AG09319 (cell line): ENCODE results near the gene SRPK1.

Experiments used
- DNase-seq: peaks from one replicate; pipeline ENCODE4 v3.0.0-alpha.2; 2010; ENCODE audit warnings: low read depth; ENCODE audit errors: extremely low read depth
- TF ChIP-seq, protein P1 (sequence below): IDR thresholded peaks from 2 replicates; pipeline ENCODE4 v1.5.1; 2011; ENCODE audit warnings: low read depth, mild to moderate bottlenecking, inconsistent platforms, low read length, moderate library complexity

Gene SRPK1

DNA sequence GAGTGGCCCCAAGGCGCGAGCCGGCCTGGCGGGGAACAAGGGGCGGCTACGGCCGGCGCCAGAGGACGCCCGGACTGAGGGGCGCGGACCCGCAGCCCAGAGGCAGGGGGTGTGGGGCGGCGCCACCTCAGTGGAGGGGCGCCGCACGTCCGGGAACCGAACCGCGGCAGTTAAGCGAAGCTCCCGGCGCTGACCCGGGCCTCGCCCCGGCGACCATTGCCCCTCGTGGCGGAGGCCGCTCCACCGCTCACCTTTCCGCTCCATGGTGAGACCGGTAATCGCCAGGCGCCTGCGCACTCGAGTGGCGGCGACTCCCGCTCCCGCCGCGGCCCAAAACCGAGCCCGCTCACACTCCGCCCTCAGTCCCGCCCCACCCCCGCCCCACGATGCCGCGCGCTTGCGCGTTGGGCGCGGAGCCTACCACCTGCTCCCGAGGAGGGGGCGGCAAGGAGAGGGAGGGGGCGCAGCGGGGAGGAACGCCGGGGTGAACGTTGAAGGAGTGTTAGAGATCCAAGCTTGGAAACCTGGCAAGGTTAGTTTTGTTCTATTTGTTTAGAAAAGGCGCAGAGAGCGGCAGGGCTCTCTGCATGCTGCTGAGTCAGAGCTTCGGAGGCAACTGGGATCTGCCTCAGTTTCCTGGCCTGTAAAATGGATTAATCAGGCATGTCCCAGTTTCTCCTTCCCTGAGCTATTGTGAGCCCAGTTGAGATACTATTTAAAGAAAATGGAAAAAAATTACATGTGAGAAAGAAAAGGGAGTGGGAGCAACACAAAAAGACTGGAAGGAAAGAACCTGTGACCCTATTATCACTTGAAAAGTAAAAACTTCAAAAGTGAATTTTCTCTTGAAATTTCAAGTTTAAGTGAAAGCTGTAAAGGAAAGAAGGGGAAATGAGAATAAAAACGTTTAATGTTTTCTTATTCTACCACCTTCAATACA, at the start of gene SRPK1:
Gene SRPK1, minus strand, starts transcription at position 306 of the 940 bp plus-strand sequence. Its CDS starts 42 bp downstream, at position 264.
- TF ChIP-seq, protein P1, sequence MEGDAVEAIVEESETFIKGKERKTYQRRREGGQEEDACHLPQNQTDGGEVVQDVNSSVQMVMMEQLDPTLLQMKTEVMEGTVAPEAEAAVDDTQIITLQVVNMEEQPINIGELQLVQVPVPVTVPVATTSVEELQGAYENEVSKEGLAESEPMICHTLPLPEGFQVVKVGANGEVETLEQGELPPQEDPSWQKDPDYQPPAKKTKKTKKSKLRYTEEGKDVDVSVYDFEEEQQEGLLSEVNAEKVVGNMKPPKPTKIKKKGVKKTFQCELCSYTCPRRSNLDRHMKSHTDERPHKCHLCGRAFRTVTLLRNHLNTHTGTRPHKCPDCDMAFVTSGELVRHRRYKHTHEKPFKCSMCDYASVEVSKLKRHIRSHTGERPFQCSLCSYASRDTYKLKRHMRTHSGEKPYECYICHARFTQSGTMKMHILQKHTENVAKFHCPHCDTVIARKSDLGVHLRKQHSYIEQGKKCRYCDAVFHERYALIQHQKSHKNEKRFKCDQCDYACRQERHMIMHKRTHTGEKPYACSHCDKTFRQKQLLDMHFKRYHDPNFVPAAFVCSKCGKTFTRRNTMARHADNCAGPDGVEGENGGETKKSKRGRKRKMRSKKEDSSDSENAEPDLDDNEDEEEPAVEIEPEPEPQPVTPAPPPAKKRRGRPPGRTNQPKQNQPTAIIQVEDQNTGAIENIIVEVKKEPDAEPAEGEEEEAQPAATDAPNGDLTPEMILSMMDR: no peak
- DNase-seq: peak; percentile 39

DNA sequence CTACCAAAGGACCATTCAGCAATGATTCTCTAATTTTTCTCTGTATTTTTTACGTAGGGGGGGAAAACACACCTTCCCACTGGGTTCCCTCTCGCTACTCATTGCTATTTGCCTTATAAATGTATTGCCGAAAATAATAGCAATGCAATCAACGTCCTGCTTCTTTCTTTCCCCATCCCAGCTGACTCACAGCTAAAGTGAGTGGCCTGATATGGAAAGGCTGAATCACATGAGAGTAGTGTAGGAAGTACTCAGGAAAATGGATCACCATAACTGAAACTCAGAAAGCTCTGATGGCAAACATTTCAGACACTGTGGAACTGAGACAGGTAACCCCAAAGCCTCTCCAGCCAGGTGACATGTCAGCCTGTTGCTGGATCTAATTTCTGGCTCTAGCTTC, 49.3 kb upstream of the SRPK1 start:
- no peak for DNase-seq
- TF ChIP-seq, protein P1: no peak

DNA sequence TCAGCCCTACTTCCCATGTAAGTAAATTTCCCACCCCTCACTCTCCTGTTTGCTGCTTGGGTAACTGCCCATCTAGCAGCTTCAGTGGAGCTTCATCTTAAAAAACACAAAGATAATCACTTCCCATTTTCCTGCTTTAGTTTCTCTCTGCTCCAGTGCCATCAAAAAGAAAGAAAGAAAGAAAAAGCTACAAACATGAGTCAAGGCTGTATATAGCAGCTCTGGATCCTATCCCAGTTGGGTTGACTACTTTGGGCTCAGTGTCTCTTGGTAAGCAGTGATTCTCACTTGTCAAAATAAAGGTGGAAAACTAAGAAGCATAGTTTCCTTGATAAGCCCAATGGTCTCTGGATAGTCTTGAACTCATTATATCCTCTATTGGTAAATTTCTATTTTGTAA, 48.7 kb upstream of the SRPK1 start:
- TF ChIP-seq, protein P1: no peak
- no peak for DNase-seq

DNA sequence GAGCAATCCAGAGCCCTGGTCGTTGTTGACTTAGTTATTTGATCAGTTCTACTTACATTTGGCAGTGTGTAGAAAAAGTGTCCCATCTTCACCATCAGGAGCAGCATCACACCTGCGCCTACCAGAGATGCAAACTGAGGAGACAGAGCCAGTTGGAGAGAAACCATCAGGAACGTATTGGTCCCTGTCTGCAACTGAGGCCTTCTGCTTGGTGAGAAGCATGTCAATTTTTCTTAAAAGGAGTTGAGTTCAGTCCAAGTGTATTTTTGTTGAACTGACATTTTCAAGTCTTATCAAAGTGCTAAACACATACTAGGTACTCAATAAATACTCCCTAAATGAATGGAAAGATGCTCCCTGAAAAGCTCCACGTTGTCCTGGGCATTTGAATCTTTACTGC, 47.9 kb upstream of the SRPK1 start:
- TF ChIP-seq, protein P1: no peak
- no peak for DNase-seq

DNA sequence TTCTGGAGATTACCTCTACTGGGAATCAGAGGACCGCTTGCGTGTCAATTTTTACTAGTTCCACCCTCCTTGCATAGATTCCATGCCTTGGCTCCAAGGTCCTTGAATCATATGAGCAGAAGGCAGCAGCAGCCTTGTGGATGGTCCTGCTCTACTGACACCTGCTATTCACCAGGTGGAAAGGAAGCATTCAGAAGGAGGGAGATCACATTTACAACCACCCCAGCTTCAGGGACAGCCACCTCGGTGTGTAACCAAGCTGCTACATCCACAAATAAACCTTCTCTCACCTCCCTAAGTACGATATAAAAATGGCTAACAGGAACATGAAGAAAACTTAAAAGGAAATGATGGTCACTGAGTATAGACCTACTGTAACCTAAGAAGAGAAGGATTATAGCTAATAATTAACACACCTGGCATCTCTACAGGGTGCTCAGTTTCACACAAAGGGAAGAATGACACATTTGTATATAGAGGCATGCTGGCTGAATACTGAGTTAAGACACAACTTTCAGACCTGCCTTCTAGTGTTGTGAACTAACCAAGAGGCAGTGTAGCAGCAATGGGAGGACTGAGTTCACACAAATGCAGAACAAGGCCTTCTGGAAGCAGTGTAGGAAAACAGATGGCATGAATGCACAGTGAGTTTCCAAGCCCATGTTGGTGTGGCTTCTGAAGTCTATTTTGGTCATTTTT, 46.3 kb upstream of the SRPK1 start:
- TF ChIP-seq, protein P1: no peak
- no peak for DNase-seq

DNA sequence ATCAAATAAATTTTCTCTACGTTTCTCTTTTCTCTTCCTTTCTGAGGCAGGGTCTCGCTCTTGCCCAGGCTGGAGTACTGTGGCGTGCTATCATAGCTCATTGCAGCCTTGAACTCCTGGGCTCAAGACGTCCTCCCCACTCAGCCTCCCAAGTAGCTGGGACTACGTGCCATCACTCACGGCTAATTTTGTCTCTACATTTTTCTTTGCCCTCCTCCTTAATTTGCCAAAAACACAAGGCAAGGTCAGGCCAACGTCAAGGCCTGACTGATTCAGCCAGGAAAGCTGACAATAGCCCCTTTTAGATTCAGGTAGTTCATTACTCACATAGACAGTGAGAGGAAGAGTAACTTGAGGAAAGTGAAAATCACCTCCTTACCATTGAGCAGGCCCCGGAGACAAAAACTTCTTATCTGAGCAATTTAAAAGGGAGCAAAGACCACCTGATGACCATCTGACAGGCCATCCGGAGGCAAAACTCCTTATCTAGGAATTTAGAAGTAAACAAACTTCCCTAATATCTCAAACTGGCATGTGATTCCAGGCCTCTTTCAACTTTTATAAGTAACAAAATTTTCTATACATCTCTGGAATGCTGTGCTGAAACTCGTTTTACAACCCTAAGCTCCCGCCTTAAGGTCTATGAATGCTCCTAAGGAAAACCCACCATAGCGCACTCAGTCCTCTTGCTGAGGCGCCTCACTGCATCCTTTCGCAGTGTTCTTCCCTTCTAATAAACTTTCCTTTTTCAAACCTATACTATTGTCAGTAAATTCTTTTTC, 42.1 kb upstream of the SRPK1 start:
- no peak for DNase-seq

More for the DNA sequence above, 42.1 kb upstream of the SRPK1 start:
- TF ChIP-seq, protein P1: no peak
